Measurements from ENCODE around the gene OR2A42. TPM values are rescaled to one million over a fixed set of nuclear protein-coding genes. Genes with fewer than 3 reads are reported as not detected.
"Not testable (repeated sequence)": the region's sequence is repeated elsewhere in the genome, so short reads cannot be mapped to it uniquely, and the experiment has no call there.

OR2A42 gene, protein sequence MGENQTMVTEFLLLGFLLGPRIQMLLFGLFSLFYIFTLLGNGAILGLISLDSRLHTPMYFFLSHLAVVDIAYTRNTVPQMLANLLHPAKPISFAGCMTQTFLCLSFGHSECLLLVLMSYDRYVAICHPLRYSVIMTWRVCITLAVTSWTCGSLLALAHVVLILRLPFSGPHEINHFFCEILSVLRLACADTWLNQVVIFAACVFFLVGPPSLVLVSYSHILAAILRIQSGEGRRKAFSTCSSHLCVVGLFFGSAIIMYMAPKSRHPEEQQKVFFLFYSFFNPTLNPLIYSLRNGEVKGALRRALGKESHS
- not detected for total RNA-seq (ENCODE audit: unreplicated experiment)
- long read RNA-seq: 0 reads

DNA sequence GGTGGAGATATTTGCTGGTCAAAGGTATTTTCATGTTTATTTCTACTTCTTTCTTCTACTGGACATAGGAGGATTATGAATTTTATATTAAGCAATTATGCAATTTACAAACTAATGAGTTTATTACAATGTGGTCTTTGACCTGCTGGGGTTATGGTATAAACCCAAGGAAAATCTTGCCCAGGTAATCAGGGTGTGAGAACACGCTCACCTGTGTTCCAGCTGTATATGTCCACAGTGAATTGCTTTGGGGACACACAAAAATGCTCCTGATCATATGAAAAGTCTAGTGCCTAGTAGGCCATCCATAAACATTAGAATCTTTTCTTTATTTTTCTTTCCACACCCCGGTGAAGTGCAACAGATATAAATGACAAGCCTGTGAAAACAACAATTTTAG lies at the start of gene OR2A42:
Gene OR2A42 (minus strand): TSS at position 241 of the 400 bp plus-strand sequence. CDS start 6,762 bp downstream, outside the sequence.
- DNase-seq; H3K27me3 Mint-ChIP-seq (ENCODE audit: unreplicated experiment); H3K27ac Mint-ChIP-seq (ENCODE audit: unreplicated experiment); H3K9me3 Mint-ChIP-seq (ENCODE audit: unreplicated experiment); H3K4me3 Mint-ChIP-seq (ENCODE audit: unreplicated experiment); H3K4me1 Mint-ChIP-seq (ENCODE audit: low read depth, unreplicated experiment); H3K36me3 Mint-ChIP-seq (ENCODE audit: unreplicated experiment): not testable (repeated sequence)

- not testable (repeated sequence) for H3K4me1 Mint-ChIP-seq (ENCODE audit: low read depth, unreplicated experiment); H3K27me3 Mint-ChIP-seq (ENCODE audit: unreplicated experiment); H3K27ac Mint-ChIP-seq (ENCODE audit: unreplicated experiment); H3K4me3 Mint-ChIP-seq (ENCODE audit: unreplicated experiment); H3K36me3 Mint-ChIP-seq (ENCODE audit: unreplicated experiment); DNase-seq; H3K9me3 Mint-ChIP-seq (ENCODE audit: unreplicated experiment)
Measured at GRCh38 chr7:144287171-144287784, 47.9 kb upstream of the OR2A42 start.

DNA sequence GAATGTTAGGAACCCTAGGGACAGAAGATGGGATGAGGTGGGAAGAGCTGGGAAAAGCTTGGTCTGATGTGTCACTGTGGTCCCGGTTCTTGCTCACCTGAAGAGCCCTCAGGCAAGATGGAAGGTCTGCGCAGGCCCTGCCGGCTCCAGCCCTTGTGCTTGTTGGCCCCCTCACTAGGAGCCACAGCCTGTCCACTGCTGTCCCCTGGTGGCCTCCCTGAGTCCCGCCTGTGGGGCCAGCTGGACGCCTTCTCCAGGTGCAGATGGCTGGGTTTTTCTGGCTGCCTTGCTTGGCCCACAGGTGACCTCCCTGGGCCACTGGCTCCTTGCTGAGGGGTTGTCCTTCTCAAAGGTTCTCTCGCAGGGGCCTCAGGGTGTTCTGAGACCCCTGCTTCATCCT lies 44.3 kb upstream of the OR2A42 start:
- H3K4me3 Mint-ChIP-seq (ENCODE audit: unreplicated experiment); H3K27me3 Mint-ChIP-seq (ENCODE audit: unreplicated experiment); H3K27ac Mint-ChIP-seq (ENCODE audit: unreplicated experiment); H3K4me1 Mint-ChIP-seq (ENCODE audit: low read depth, unreplicated experiment); H3K9me3 Mint-ChIP-seq (ENCODE audit: unreplicated experiment); H3K36me3 Mint-ChIP-seq (ENCODE audit: unreplicated experiment); DNase-seq: not testable (repeated sequence)

- not testable (repeated sequence) for H3K27me3 Mint-ChIP-seq (ENCODE audit: unreplicated experiment); H3K27ac Mint-ChIP-seq (ENCODE audit: unreplicated experiment); H3K9me3 Mint-ChIP-seq (ENCODE audit: unreplicated experiment); H3K36me3 Mint-ChIP-seq (ENCODE audit: unreplicated experiment); H3K4me3 Mint-ChIP-seq (ENCODE audit: unreplicated experiment); H3K4me1 Mint-ChIP-seq (ENCODE audit: low read depth, unreplicated experiment); DNase-seq
Measured at GRCh38 chr7:144282490-144282889, 43.1 kb upstream of the OR2A42 start.

DNA sequence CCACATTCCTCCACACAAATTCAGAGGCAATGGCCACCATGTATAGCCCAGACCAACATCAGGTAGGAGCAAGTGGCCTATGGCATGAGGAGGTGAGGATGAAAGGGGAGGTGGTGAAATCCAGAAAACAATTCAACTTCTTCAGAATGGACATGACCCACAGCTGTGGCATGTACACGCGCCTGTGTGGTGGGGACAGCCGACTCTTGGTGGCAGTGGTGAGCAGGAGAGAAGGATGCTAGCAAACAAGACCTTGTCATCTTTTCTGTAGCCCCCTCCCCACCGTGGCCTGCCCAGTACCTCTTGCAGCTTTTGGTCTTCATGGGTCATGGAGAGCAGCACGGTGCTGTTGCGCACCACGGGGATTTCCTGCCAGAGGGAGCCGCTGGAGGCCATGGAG lies 42.6 kb upstream of the OR2A42 start:
- H3K9me3 Mint-ChIP-seq (ENCODE audit: unreplicated experiment); H3K4me1 Mint-ChIP-seq (ENCODE audit: low read depth, unreplicated experiment); H3K36me3 Mint-ChIP-seq (ENCODE audit: unreplicated experiment); H3K27me3 Mint-ChIP-seq (ENCODE audit: unreplicated experiment); H3K27ac Mint-ChIP-seq (ENCODE audit: unreplicated experiment); DNase-seq; H3K4me3 Mint-ChIP-seq (ENCODE audit: unreplicated experiment): not testable (repeated sequence)

DNA sequence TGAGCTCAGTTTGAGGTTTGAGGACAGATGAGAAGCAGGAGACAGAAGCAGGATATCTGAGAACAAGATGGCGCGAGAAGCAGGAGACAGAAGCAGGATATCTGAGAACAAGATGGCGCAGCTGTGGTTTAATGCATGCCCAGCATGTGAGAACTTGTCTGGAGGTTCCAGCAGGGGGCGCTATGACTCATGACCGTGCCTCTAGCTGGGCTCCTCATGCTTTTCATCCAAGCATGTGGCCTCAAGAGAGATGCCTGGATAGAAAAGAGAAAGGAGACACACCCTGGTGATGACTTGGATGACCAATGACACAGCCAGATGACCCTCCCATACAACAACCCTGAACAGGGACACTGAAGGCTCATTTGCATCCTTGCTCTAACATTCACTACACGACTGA lies 40.6 kb upstream of the OR2A42 start:
- DNase-seq; H3K4me3 Mint-ChIP-seq (ENCODE audit: unreplicated experiment); H3K9me3 Mint-ChIP-seq (ENCODE audit: unreplicated experiment); H3K27ac Mint-ChIP-seq (ENCODE audit: unreplicated experiment); H3K4me1 Mint-ChIP-seq (ENCODE audit: low read depth, unreplicated experiment); H3K27me3 Mint-ChIP-seq (ENCODE audit: unreplicated experiment); H3K36me3 Mint-ChIP-seq (ENCODE audit: unreplicated experiment): not testable (repeated sequence)

DNA sequence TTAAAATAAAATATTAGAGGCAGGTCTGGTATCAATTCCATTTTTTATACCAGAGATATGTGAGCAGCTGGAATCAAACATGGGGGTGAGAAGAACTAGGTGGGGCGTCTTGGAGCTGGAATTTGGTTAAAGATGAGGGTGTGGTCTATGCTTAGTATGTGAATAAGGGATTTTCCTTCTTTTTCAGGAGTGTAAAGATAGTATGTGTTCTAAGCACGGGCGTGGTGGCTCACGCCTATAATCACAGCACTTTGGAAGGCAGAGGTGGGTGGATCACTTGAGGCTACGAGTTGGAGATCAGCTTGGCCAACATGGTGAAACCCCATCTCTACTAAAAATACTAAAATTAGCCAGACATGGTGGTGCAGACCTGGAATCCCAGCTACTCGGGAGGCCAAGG lies 35.9 kb upstream of the OR2A42 start:
- not testable (repeated sequence) for DNase-seq; H3K36me3 Mint-ChIP-seq (ENCODE audit: unreplicated experiment); H3K27ac Mint-ChIP-seq (ENCODE audit: unreplicated experiment); H3K9me3 Mint-ChIP-seq (ENCODE audit: unreplicated experiment); H3K4me1 Mint-ChIP-seq (ENCODE audit: low read depth, unreplicated experiment); H3K4me3 Mint-ChIP-seq (ENCODE audit: unreplicated experiment); H3K27me3 Mint-ChIP-seq (ENCODE audit: unreplicated experiment)

DNA sequence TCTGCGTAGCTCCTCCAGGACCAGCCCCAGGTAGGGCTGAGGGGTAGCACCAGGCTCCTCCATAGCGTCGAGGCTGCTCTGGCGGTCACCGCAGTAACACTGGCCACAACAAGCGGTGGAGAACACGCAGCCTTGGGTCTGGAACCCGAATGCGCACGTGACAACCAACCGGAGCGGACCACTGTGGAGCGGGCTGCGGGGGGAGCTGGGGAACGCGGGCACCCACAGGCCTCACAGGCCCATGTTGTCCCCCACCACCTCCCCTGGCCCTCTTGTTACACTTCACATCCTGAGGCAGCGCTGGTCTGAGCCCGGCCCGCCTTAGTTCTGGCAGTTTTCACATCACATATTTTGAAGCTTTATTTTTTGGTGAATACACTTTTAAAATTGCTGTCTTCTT lies 29.8 kb upstream of the OR2A42 start, which contains the start of gene CTAGE8:
Gene CTAGE8 (minus strand): TSS at position 101 of the 400 bp plus-strand sequence. CDS start 38 bp downstream, at position 63.
- not testable (repeated sequence) for H3K9me3 Mint-ChIP-seq (ENCODE audit: unreplicated experiment); H3K27ac Mint-ChIP-seq (ENCODE audit: unreplicated experiment); H3K4me1 Mint-ChIP-seq (ENCODE audit: low read depth, unreplicated experiment)

GRCh38 chr7:144264692-144265091 lies 25.3 kb upstream of the OR2A42 start, which contains the start of gene OR2A7:
Gene OR2A7, minus strand, starts transcription at chr7:144264792. Its CDS starts 5,164 bp downstream, at chr7:144259628.
- H3K36me3 Mint-ChIP-seq (ENCODE audit: unreplicated experiment); H3K27me3 Mint-ChIP-seq (ENCODE audit: unreplicated experiment); DNase-seq; H3K4me3 Mint-ChIP-seq (ENCODE audit: unreplicated experiment); H3K9me3 Mint-ChIP-seq (ENCODE audit: unreplicated experiment); H3K27ac Mint-ChIP-seq (ENCODE audit: unreplicated experiment); H3K4me1 Mint-ChIP-seq (ENCODE audit: low read depth, unreplicated experiment): not testable (repeated sequence)

More for the DNA sequence above, 29.8 kb upstream of the OR2A42 start, which contains the start of gene CTAGE8:
- H3K27me3 Mint-ChIP-seq (ENCODE audit: unreplicated experiment); H3K36me3 Mint-ChIP-seq (ENCODE audit: unreplicated experiment); DNase-seq; H3K4me3 Mint-ChIP-seq (ENCODE audit: unreplicated experiment): not testable (repeated sequence)

DNA sequence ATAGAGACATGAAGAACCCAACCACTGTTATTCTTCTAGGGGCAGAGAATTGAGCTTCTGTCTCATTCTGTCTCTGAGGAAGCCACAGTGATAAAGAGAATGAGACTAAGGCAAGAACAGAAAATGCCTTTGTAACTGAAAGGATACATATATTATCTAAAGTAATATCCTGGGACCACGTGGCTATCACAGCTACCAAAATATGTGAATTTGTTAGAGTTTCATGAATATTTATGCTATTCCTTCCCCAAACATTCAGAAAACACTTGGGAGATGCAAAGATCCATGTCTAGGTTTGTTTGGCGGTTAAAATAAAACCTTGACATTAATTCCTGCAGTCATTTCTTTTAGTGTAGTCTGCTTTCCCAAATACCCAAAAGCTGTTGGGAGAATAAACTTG lies 22.7 kb upstream of the OR2A42 start:
- H3K4me3 Mint-ChIP-seq (ENCODE audit: unreplicated experiment); H3K9me3 Mint-ChIP-seq (ENCODE audit: unreplicated experiment); H3K4me1 Mint-ChIP-seq (ENCODE audit: low read depth, unreplicated experiment); H3K27me3 Mint-ChIP-seq (ENCODE audit: unreplicated experiment); H3K27ac Mint-ChIP-seq (ENCODE audit: unreplicated experiment); H3K36me3 Mint-ChIP-seq (ENCODE audit: unreplicated experiment); DNase-seq: not testable (repeated sequence)

DNA sequence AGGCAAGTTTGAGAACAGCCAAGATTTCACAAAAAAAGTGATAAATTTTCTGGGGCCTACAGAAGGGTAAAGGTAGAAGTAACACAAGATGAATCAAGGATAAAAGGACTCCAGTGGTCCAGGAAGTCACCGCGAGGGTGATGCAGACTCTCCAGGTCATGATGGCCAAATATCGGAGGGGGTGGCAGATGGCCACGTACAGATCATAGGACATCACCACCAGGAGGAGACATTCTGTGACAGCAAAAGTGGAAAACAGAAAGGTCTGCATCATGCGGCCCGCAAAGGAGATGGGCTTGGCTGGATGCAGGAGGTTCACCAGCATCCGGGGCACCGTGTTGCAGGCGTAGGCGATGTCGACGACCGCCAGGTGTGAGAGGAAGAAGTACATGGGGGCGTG lies 19.7 kb upstream of the OR2A42 start:
- not testable (repeated sequence) for H3K27me3 Mint-ChIP-seq (ENCODE audit: unreplicated experiment)

More for the DNA sequence above, 19.7 kb upstream of the OR2A42 start:
- not testable (repeated sequence) for H3K36me3 Mint-ChIP-seq (ENCODE audit: unreplicated experiment); H3K9me3 Mint-ChIP-seq (ENCODE audit: unreplicated experiment); H3K27ac Mint-ChIP-seq (ENCODE audit: unreplicated experiment); H3K4me3 Mint-ChIP-seq (ENCODE audit: unreplicated experiment); H3K4me1 Mint-ChIP-seq (ENCODE audit: low read depth, unreplicated experiment); DNase-seq

Data from glutamatergic neuron (in vitro differentiated cells).